Astrocyte (in vitro differentiated cells and primary cell): ENCODE data around the gene ADGRB3. TPM values are rescaled to one million over a fixed set of nuclear protein-coding genes. Genes with fewer than 3 reads are reported as not detected.

ENCODE experiments used
- DNase-seq: peaks from one replicate; pipeline ENCODE4 v3.0.0-alpha.2; 2010; ENCODE audit warnings: low read depth
- FAIRE-seq: peaks from 2 replicates; lab custom pipeline; 2011; peaks lifted over from hg19 to GRCh38; lab: Jason Lieb, UNC
- H2AFZ ChIP-seq: 2 replicates; pipeline ENCODE4 v1.6.0; 2012; ENCODE audit warnings: low read depth, low read length, inconsistent platforms
- H3K27ac ChIP-seq: 2 replicates; pipeline ENCODE4 v1.5.1; 2011; ENCODE audit warnings: low read depth, low read length, inconsistent platforms
- H3K27me3 ChIP-seq: 2 replicates; pipeline ENCODE4 v1.6.0; 2011; ENCODE audit warnings: low read length, inconsistent platforms; ENCODE audit not compliant: insufficient read depth
- H3K36me3 ChIP-seq: 2 replicates; pipeline ENCODE4 v1.5.1; 2011; ENCODE audit warnings: low read length, inconsistent platforms; ENCODE audit not compliant: insufficient read depth
- H3K4me1 ChIP-seq: 2 replicates; pipeline ENCODE4 v1.5.1; 2011; ENCODE audit warnings: low read length, inconsistent platforms; ENCODE audit not compliant: insufficient read depth
- H3K4me2 ChIP-seq: 2 replicates; pipeline ENCODE4 v1.6.0; 2012; ENCODE audit warnings: low read length, inconsistent platforms
- H3K4me3 ChIP-seq: 2 replicates; pipeline ENCODE4 v1.5.1; 2011; ENCODE audit warnings: low read depth, mild to moderate bottlenecking, low read length, inconsistent platforms; ENCODE audit not compliant: insufficient read depth
- H3K79me2 ChIP-seq: 2 replicates; pipeline ENCODE4 v1.6.0; 2012; ENCODE audit warnings: mild to moderate bottlenecking, low read length, inconsistent platforms; ENCODE audit not compliant: insufficient read depth
- H3K9ac ChIP-seq: 2 replicates; pipeline ENCODE4 v1.6.0; 2012; ENCODE audit warnings: mild to moderate bottlenecking, low read length, inconsistent platforms
- H3K9me3 ChIP-seq: 2 replicates; pipeline ENCODE4 v1.5.1; 2012; ENCODE audit warnings: low read depth, mild to moderate bottlenecking, low read length, inconsistent platforms; ENCODE audit not compliant: insufficient read depth
- H4K20me1 ChIP-seq: 2 replicates; pipeline ENCODE4 v1.6.0; 2012; ENCODE audit warnings: low read length, inconsistent platforms; ENCODE audit not compliant: insufficient read depth
- H3K27ac Mint-ChIP-seq: one replicate; pipeline ENCODE4 v1.8.0; 2021; ENCODE audit warnings: mild to moderate bottlenecking, mixed read lengths; ENCODE audit not compliant: unreplicated experiment
- H3K27me3 Mint-ChIP-seq: one replicate; pipeline ENCODE4 v1.8.0; 2021; ENCODE audit warnings: low read depth, mixed read lengths; ENCODE audit not compliant: unreplicated experiment
- H3K36me3 Mint-ChIP-seq: one replicate; pipeline ENCODE4 v1.8.0; 2021; ENCODE audit warnings: low read depth, mixed read lengths; ENCODE audit not compliant: unreplicated experiment
- H3K4me1 Mint-ChIP-seq: one replicate; pipeline ENCODE4 v1.8.0; 2021; ENCODE audit warnings: low read depth, mixed read lengths; ENCODE audit not compliant: unreplicated experiment
- H3K4me3 Mint-ChIP-seq: one replicate; pipeline ENCODE4 v1.8.0; 2021; ENCODE audit warnings: mild to moderate bottlenecking, moderate library complexity, mixed read lengths; ENCODE audit not compliant: unreplicated experiment
- H3K9me3 Mint-ChIP-seq: one replicate; pipeline ENCODE4 v1.8.0; 2021; ENCODE audit warnings: mild to moderate bottlenecking, mixed read lengths; ENCODE audit not compliant: unreplicated experiment
- EZH2 ChIP-seq: IDR thresholded peaks from 2 replicates; pipeline ENCODE4 v1.6.1; 2012; ENCODE audit warnings: mild to moderate bottlenecking, low read length, inconsistent platforms; ENCODE audit not compliant: insufficient read depth
- total RNA-seq: library from RNA; stranded (reverse); gene quantifications from 2 replicates; pipeline ENCODE4 v1.2.1, GENCODE V29; 2021
- TF ChIP-seq, protein P1 (sequence below): IDR thresholded peaks from 2 replicates; pipeline ENCODE4 v1.5.1; 2011; ENCODE audit warnings: low read depth, mild to moderate bottlenecking, inconsistent platforms, low read length, moderate library complexity; ENCODE audit not compliant: insufficient read depth

Gene ADGRB3
- total RNA-seq, 1 donor from 2014 or later, result 0.77 TPM

DNA sequence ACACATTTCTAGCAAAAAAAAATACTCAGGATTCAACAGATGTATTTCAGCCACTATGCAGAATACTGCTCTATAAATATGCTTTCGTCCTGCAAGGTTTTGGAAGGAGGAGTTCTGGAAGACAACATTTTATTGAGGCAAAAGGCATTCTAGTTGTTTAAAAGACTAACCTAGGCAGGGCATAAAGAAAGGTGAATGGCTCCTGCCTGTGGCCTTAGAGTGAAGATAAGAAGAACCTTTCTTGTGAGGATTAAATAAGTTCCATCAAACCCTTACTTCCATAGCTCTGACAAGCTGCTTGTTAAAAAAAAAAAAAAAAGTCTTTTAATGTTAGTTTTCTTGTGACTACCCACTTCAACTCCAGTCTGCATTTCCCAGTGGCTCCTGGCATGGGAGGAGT is 139.8 kb downstream of the ADGRB3 start:
- Mint-ChIP-seq H3K9me3 (no peaks in the 10 kb centered on the region), H3K27me3 (no peaks in the 10 kb centered on the region), H3K4me1 (peaks cover 7% of the 10 kb centered on the region), H3K27ac (no peak overlapping the region), H3K36me3 (no peaks in the 10 kb centered on the region), H3K4me3 (no peak overlapping the region)
- H3K27ac ChIP-seq, result no peak overlapping the region
- H3K27me3 ChIP-seq, result no peaks in the 10 kb centered on the region
- no peaks in the 10 kb centered on the region for H3K9me3 ChIP-seq
- H4K20me1 ChIP-seq, result no peaks in the 10 kb centered on the region
- TF ChIP-seq EZH2, result no peak
- TF ChIP-seq, protein P1, sequence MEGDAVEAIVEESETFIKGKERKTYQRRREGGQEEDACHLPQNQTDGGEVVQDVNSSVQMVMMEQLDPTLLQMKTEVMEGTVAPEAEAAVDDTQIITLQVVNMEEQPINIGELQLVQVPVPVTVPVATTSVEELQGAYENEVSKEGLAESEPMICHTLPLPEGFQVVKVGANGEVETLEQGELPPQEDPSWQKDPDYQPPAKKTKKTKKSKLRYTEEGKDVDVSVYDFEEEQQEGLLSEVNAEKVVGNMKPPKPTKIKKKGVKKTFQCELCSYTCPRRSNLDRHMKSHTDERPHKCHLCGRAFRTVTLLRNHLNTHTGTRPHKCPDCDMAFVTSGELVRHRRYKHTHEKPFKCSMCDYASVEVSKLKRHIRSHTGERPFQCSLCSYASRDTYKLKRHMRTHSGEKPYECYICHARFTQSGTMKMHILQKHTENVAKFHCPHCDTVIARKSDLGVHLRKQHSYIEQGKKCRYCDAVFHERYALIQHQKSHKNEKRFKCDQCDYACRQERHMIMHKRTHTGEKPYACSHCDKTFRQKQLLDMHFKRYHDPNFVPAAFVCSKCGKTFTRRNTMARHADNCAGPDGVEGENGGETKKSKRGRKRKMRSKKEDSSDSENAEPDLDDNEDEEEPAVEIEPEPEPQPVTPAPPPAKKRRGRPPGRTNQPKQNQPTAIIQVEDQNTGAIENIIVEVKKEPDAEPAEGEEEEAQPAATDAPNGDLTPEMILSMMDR, result no peak
- no peaks in the 10 kb centered on the region for H3K36me3 ChIP-seq
- no peak for FAIRE-seq
- no peak overlapping the region for H3K4me2 ChIP-seq
- DNase-seq, result no peak
- no peak overlapping the region for H3K4me3 ChIP-seq
- no peaks in the 10 kb centered on the region for H3K4me1 ChIP-seq
- H2AFZ ChIP-seq, result no peak overlapping the region
- H3K9ac ChIP-seq, result no peak overlapping the region
- H3K79me2 ChIP-seq, result no peaks in the 10 kb centered on the region

DNA sequence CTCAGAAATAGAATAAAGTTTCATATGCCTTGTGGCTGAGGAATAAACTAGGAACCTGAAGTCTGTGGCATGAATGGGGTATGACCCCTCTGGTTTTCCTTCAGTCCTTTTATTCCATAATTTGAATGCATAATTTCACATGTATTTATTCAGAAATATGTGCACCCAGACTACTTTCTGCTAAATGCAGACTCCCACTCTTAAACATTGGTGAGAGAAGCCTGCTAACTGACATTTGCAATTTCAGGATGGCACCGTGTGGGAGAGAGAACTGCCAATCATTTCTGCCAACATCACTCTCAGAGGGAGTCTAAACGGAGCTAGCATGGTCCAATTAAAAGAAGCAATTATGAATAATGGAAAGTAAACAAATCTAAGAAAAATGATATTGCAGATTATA is 141.3 kb downstream of the ADGRB3 start:
- no peak overlapping the region for H3K4me3 ChIP-seq
- TF ChIP-seq EZH2, result no peak
- TF ChIP-seq, protein P1, result no peak
- H3K79me2 ChIP-seq, result no peaks in the 10 kb centered on the region

DNA sequence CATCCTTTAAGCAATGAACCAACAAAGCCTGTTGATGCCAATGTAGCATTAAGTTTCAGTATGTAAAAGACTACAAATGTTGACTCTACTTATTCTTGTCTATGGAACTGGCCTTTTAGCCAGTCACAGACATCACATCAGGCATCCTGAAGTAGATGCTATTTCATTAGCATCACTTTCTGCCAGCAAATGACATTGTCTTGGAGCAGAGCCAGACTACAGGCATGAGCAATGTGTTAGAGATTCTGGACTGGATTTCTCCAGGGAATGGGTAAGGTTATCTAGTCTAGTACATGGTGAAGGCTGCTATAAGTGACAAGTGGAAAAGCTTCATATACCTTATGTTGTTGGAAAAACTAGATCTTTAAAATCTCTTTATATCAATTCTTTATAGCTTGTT is 142.9 kb downstream of the ADGRB3 start:
- no peak overlapping the region for H3K4me3 Mint-ChIP-seq
- H3K9ac ChIP-seq, result no peak overlapping the region
- DNase-seq, result peak; percentile 42
- H3K4me2 ChIP-seq, result no peak overlapping the region
- FAIRE-seq, result no peak
- H3K79me2 ChIP-seq, result no peaks in the 10 kb centered on the region
- no peak overlapping the region for H3K4me3 ChIP-seq
- H2AFZ ChIP-seq, result no peak overlapping the region
- TF ChIP-seq EZH2, result no peak
- TF ChIP-seq, protein P1, result no peak
- no peaks in the 10 kb centered on the region for H3K4me1 ChIP-seq
- no peaks in the 10 kb centered on the region for H3K36me3 Mint-ChIP-seq
- peaks cover 7% of the 10 kb centered on the region for H3K4me1 Mint-ChIP-seq
- no peaks in the 10 kb centered on the region for H3K9me3 ChIP-seq
- H4K20me1 ChIP-seq, result no peaks in the 10 kb centered on the region
- H3K27me3 Mint-ChIP-seq, result no peaks in the 10 kb centered on the region
- no peak overlapping the region for H3K27ac ChIP-seq
- H3K9me3 Mint-ChIP-seq, result no peaks in the 10 kb centered on the region
- H3K27me3 ChIP-seq, result no peaks in the 10 kb centered on the region
- no peaks in the 10 kb centered on the region for H3K36me3 ChIP-seq
- no peak overlapping the region for H3K27ac Mint-ChIP-seq

More for the DNA sequence above, 141.3 kb downstream of the ADGRB3 start:
- Mint-ChIP-seq H3K36me3 (no peaks in the 10 kb centered on the region), H3K4me1 (peaks cover 7% of the 10 kb centered on the region), H3K27me3 (no peaks in the 10 kb centered on the region), H3K9me3 (no peaks in the 10 kb centered on the region), H3K27ac (no peak overlapping the region), H3K4me3 (no peak overlapping the region)
- no peak overlapping the region for H3K4me2 ChIP-seq
- no peaks in the 10 kb centered on the region for H4K20me1 ChIP-seq
- H3K27ac ChIP-seq, result no peak overlapping the region
- no peaks in the 10 kb centered on the region for H3K36me3 ChIP-seq
- H3K4me1 ChIP-seq, result no peaks in the 10 kb centered on the region
- no peak for FAIRE-seq
- H3K9me3 ChIP-seq, result no peaks in the 10 kb centered on the region
- H3K27me3 ChIP-seq, result no peaks in the 10 kb centered on the region
- no peak overlapping the region for H2AFZ ChIP-seq
- H3K9ac ChIP-seq, result no peak overlapping the region
- no peak for DNase-seq
